Measurements from ENCODE around the gene FCGR3B. TPM values are rescaled to one million over a fixed set of nuclear protein-coding genes. Genes with fewer than 3 reads are reported as not detected.

Gene FCGR3B
- total RNA-seq, 1 donor = 0.27 TPM

Other genes starting within 250 kb of the FCGR3B start
- gene FCGR2A, start 125.7 kb downstream of the FCGR3B start, total RNA-seq = 7.3 TPM
- gene HSPA6, start 106.6 kb downstream of the FCGR3B start, total RNA-seq = 0.54 TPM
- 1.6 TPM for gene FCGR3A, start 81.4 kb downstream of the FCGR3B start, total RNA-seq
- 0.81 TPM for gene FCGR2B, start 32.0 kb upstream of the FCGR3B start, total RNA-seq
- 1.1 TPM for gene FCRLA, start 76.1 kb upstream of the FCGR3B start, total RNA-seq
- 0.54 TPM for gene FCRLB, start 90.4 kb upstream of the FCGR3B start, total RNA-seq
- 26.1 TPM for gene DUSP12, start 118.6 kb upstream of the FCGR3B start, total RNA-seq
- gene ATF6, start 135.1 kb upstream of the FCGR3B start, total RNA-seq = 17.0 TPM